Germinal center (tissue), 1 donor: ENCODE data around the gene KIF9.
"Not testable (repeated sequence)": the region's sequence is repeated elsewhere in the genome, so short reads cannot be mapped to it uniquely, and the experiment has no call there.

ENCODE experiments used
- DNase-seq: peaks from one replicate; pipeline ENCODE4 v3.0.0; 2012; ENCODE audit warnings: mixed read lengths, low spot score

KIF9 gene

DNA sequence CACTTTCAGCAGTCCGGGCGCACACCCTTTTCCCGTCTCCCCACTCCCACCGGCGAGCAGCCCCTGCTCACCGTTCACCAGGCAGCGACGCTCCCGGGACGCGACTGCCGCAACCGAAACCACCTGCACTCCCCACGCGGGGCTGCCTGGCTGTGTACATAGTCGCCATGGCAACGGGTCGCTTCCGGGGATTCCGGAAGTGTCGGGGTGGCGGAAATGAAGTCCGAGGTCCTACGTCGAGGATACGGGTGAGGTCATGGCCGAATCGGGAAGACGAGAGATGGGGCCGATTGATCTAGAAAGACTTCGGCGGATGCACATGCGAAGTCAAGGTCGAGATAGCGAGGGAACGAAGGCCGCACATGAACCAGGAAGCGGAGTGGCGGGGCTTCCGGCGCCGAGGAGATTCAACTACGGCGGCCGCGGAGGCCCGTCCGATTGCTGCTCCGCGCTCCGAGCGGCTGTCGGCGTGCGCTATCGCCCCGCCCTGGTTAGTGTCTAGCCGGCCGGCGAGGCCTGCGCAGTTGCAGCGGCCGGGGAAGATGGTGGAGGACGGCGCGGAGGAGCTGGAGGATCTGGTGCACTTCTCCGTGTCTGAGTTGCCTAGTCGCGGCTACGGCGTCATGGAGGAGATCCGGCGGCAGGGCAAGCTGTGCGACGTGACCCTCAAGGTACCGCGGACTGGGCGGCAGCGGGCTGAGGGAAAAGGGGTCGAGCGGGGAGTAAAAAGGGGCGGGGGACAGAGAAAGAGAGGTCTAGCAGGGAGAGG is at the start of gene KIF9, which contains the start of gene KLHL18:
Gene KIF9, minus strand, starts transcription at position 376 of the 769 bp plus-strand sequence. CDS start 5,425 bp downstream, outside the sequence.
Gene KLHL18, plus strand, starts transcription at position 521 of the 769 bp plus-strand sequence. Its CDS starts 22 bp downstream, at position 543.
- DNase-seq: peak; percentile 94

- DNase-seq: peak; percentile 71
These were observed 41.8 kb upstream of the KIF9 start for GRCh38 chr3:47324278-47324865.

- DNase-seq: no peak
These were observed 41.1 kb upstream of the KIF9 start for GRCh38 chr3:47323431-47324277.

GRCh38 chr3:47319956-47320355 is 37.4 kb upstream of the KIF9 start:
- DNase-seq: no peak

GRCh38 chr3:47318916-47319315 is 36.3 kb upstream of the KIF9 start:
- DNase-seq: no peak

DNA sequence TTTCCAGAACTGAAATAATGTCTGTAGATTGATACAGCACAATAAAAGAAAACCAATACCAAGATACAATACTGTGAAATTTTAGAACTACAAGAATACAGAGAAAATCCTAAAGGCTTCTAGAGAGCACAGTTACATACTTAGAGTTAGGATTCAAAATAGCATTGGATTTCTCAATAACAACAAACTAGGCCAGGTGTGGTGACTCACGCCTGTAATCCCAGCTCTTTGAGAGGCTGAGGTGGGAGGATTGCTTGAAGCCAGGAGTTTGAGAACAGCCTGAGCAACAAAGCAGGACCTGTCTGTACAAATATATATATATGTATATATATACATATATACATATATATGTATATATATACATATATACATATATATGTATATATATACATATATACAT is 33.6 kb upstream of the KIF9 start:
- not testable (repeated sequence) for DNase-seq

DNA sequence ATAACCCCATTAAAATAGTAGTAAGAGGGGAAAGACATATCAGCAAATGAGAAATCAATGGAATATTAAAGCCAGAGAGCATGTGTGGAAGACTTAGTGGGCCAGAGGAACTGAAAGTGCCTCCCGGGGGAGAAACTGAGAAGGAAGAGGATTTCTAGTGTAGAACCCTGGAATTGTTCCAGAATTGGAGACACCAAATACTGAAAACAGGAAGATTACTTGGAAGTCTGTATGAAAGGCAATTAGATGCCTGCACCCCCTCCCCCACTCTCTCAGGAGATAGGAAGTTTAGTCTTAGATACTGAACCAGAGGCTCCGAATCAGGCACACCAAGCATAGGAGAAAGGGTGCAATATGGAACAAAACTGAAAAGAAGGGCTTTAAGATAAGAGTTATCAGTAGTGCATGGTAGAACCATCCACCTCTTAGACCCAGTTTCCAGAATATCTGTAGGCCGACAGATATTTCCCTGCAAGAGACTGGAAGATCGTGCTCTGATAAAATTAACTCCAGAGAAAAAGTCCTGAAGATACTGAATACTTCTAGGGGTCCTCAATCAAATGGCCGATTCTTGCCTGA is 32.6 kb upstream of the KIF9 start:
- no peak for DNase-seq

- no peak for DNase-seq
These were observed 31.6 kb upstream of the KIF9 start for GRCh38 chr3:47314056-47314764.

DNA sequence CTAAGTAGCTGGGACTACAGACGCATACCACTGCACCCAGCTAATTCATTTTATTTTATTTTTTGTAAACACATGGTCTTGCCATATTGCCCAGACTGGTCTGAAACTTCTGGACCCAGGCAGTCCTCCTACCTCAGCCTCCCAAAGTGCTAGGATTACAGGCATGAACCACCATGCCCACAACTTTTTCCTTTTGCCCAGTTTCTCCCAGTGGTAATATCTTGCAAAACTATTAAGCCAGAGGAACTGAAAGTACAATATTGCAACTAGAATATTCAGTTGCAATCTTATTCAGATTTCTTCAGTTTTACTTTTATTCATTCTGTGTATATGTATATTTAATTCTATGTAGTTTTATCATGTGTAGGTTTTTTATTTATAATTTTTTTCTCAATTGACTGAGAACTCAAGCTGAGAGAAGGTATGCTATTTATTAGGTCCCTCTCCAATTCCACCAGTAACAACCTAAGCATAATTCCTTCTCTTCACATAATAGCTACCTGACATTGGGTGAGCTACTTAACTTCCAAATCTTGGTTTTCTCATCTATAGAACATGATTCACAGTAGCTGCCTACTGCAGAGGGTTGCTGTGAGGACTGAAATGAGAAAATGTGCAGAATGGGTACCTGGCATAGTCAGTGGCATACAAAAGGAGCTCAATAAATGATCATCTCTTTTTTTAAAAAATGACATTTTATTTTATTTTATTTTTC is 30.9 kb upstream of the KIF9 start:
- no peak for DNase-seq

GRCh38 chr3:47310391-47310790 is 27.8 kb upstream of the KIF9 start:
- no peak for DNase-seq

GRCh38 chr3:47309231-47309630 is 26.6 kb upstream of the KIF9 start:
- not testable (repeated sequence) for DNase-seq

DNA sequence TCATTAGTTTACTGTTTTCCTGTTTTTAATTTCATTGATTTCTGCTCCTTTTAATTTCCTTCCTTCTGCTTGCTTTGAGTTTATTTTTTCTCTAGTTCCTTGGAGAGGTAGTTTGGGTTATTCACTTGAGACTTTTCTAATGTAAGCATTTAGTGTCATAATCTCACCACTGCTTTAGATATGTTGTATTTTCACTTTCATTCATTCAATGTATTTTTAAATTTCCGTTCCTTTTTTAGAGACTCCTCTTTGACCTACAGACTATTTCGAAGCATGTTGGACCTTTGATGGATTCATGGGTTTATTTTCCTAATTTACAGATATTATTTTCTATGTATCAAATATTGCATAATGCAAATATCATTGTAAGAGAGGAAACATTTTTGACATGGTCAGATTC is 23.4 kb upstream of the KIF9 start:
- no peak for DNase-seq

GRCh38 chr3:47301456-47301855 is 18.9 kb upstream of the KIF9 start:
- DNase-seq: no peak

DNA sequence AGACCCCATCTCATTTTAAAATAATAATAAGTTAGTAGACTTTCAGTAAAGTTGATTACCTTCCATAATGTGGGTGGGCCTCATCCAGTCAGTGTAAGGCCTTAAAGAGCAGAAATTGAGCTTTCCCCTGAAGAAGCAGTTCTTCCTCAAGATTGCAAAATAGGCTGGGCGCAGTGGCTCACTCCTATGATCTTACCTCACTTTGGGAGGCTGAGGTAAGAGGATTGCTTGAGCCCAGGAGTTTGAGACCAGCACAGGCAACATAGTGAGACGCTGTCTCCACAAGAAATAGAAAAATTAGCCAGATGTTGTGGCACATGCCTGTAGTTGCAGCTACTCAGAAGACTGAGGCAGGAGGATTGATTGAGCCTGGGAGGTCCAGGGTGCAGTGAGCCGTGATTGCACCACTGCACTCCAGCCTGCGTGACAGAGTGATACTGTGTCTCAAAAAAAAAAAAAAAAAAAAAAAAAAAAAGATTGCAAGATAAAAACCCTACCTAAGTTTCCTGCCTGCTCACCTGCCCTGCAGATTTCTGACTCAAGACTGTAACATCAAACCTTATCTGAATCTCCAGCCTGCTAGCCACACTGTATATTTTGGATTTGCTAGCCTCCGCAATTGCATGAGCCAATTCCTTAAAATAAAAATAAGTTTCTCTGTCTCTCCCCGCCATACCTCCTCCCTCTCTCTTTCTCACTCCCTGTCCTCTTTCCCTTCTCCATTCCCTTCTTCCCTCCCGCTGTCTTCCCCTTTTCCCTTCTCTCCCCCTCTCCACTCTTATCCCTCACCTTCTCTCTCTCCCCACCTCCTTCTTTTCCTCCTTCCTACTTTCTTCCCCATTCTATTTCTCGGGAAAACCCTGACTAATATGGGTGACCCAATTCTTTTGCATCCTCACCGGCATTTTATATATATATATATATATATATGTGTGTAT is 17.1 kb upstream of the KIF9 start:
- no peak for DNase-seq

GRCh38 chr3:47298439-47298838 is 15.8 kb upstream of the KIF9 start:
- DNase-seq: no peak

DNA sequence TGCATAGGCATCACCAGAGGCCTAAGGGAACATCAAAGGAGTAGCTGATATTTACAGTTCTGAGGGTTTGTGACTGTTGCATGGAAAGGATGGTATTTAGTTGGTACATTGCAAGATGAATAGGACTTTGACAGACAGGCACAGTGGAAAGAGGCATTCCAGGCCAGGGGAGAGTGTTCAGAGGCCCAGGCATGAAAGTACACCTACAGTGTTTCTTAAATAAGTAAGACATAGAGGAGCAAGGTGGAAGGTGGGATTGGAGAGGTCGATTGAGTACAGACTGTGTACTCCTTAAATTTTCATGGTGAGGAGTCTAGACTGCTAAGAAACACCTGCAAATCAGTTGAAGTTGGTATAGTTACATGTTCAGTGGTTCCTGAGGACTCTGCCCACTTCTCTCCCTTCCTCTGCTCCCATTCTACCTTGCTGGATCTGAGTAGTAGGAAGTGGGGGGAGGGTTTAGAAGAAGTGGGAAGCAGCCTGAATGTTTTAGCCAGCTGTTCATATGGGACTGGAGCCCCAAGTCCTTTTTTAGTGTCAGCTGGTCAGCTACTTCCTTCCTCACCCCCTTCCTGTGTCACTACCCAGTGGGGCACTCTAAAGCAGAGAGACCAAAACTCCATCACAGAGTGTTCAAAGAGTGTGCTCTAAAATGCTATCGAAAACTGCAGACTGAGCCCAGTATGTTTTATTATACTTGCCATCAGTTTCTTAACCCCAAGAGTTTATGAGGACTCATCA is 14.1 kb upstream of the KIF9 start:
- no peak for DNase-seq

GRCh38 chr3:47295976-47296375 is 13.4 kb upstream of the KIF9 start:
- no peak for DNase-seq

DNA sequence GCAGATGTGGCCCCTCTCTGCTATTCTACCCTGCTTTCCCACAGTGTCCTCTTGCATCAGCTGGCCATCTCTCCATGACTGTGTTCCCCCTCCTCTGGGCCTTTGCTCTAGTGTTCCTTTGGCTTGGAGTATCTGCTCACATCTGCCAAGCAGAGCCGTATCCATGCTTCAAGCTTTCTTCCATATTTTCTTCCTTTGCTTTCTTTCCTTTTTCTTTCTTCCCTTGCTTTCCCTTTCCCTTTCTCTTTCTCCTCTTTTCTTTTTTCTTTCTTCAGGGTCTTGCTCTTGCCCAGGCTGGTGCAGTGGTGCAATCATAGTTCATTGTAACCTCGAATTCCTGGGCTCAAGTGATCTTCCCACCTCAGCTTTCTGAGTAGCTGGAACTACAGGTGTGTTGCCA is 12.7 kb upstream of the KIF9 start:
- DNase-seq: no peak

DNA sequence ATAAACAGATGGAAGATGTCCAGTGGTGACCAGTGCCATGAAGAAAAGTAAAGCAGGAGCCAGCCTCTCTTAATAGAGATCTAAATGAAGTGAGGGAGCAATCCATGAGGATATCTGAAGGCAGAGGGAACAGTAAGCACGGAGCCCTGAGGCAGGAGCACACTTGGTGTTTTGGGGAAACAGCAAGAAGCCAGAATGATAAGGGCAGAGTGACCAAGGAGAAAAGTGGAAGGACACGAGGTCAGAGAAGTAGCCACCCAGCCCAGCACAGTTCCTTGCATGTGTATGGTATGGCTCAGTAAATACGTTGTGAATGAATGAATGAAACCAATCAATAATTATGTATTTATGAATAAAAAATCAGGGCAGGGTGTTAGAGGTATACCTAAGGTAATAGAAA is 11.8 kb upstream of the KIF9 start:
- no peak for DNase-seq
